NCI-H82 treated with DMSO at 0.1 percent for 48 hours (cell line): ENCODE data around the gene SAC3D1.

Source experiments
- DNase-seq: peaks from one replicate; lab custom pipeline; 2025; ENCODE audit not compliant: unreplicated experiment; lab: John Stamatoyannopoulos, UW

The SAC3D1 gene

GRCh38 chr11:65059523-65059922 lies 18.5 kb downstream of the SAC3D1 start:
- DNase-seq, result no peak

GRCh38 chr11:65059959-65060824 lies 19.2 kb downstream of the SAC3D1 start:
- DNase-seq, result no peak

- DNase-seq, result no peak
Observed at GRCh38 chr11:65060913-65061408, 20.0 kb downstream of the SAC3D1 start.

- no peak for DNase-seq
Observed at GRCh38 chr11:65063532-65063931, 22.5 kb downstream of the SAC3D1 start.

GRCh38 chr11:65064847-65065240 lies 23.8 kb downstream of the SAC3D1 start:
- DNase-seq, result no peak

- DNase-seq, result no peak
Observed at GRCh38 chr11:65065851-65066250, 24.8 kb downstream of the SAC3D1 start.

GRCh38 chr11:65066315-65066714 lies 25.3 kb downstream of the SAC3D1 start:
- DNase-seq, result no peak

- no peak for DNase-seq
Observed at GRCh38 chr11:65066805-65067291, 25.8 kb downstream of the SAC3D1 start.

GRCh38 chr11:65067446-65067845 lies 26.4 kb downstream of the SAC3D1 start:
- DNase-seq, result no peak

- DNase-seq, result no peak
Observed at GRCh38 chr11:65069217-65069616, 28.2 kb downstream of the SAC3D1 start.

GRCh38 chr11:65071907-65072630 lies 31.1 kb downstream of the SAC3D1 start:
- no peak for DNase-seq

- DNase-seq, result no peak
Observed at GRCh38 chr11:65072631-65072966, 31.6 kb downstream of the SAC3D1 start.

GRCh38 chr11:65077451-65077850 lies 36.4 kb downstream of the SAC3D1 start:
- DNase-seq, result peak; percentile 6

- peak; percentile 5 for DNase-seq
Observed at GRCh38 chr11:65078151-65078550, 37.1 kb downstream of the SAC3D1 start.

GRCh38 chr11:65078786-65079342 lies 37.9 kb downstream of the SAC3D1 start:
- no peak for DNase-seq

GRCh38 chr11:65083134-65083833 lies 42.3 kb downstream of the SAC3D1 start:
- no peak for DNase-seq

- peak; percentile 69 for DNase-seq
Observed at GRCh38 chr11:65083834-65084597, 43.0 kb downstream of the SAC3D1 start, which contains the start of the genes CDCA5 and ZFPL1. Gene CDCA5, minus strand, starts transcription at chr11:65084040. Its CDS starts 62 bp downstream, at chr11:65083978. Gene ZFPL1, plus strand, starts transcription at chr11:65084222. Its CDS starts 477 bp downstream, at chr11:65084699.

GRCh38 chr11:65084598-65085375 lies 43.8 kb downstream of the SAC3D1 start:
- no peak for DNase-seq

- DNase-seq, result no peak
Observed at GRCh38 chr11:65085446-65085845, 44.4 kb downstream of the SAC3D1 start.
